Epithelial cell of esophagus (primary cell): ENCODE data around the gene EHMT1.
A peak's percentile ranks its signal among the peaks of the same experiment; 100 is the strongest.

Source experiments
- DNase-seq: peaks from one replicate; pipeline ENCODE4 v3.0.0; 2010; ENCODE audit warnings: low read depth
- H3K4me3 ChIP-seq: 2 replicates; pipeline ENCODE4 v1.5.1; 2011; ENCODE audit warnings: mild to moderate bottlenecking, low read length, control low read depth
- TF ChIP-seq, protein P1 (sequence below): IDR thresholded peaks from 2 replicates; pipeline ENCODE4 v1.5.1; 2011; ENCODE audit warnings: low read depth, mild to moderate bottlenecking, low read length, control low read depth, inconsistent platforms; ENCODE audit not compliant: insufficient read depth; ENCODE audit errors: missing control alignments

The EHMT1 gene

GRCh38 chr9:137668203-137668602 lies 49.4 kb downstream of the EHMT1 start:
- TF ChIP-seq, protein P1, sequence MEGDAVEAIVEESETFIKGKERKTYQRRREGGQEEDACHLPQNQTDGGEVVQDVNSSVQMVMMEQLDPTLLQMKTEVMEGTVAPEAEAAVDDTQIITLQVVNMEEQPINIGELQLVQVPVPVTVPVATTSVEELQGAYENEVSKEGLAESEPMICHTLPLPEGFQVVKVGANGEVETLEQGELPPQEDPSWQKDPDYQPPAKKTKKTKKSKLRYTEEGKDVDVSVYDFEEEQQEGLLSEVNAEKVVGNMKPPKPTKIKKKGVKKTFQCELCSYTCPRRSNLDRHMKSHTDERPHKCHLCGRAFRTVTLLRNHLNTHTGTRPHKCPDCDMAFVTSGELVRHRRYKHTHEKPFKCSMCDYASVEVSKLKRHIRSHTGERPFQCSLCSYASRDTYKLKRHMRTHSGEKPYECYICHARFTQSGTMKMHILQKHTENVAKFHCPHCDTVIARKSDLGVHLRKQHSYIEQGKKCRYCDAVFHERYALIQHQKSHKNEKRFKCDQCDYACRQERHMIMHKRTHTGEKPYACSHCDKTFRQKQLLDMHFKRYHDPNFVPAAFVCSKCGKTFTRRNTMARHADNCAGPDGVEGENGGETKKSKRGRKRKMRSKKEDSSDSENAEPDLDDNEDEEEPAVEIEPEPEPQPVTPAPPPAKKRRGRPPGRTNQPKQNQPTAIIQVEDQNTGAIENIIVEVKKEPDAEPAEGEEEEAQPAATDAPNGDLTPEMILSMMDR, result no peak
- H3K4me3 ChIP-seq, result no peak overlapping the region
- no peak for DNase-seq

DNA sequence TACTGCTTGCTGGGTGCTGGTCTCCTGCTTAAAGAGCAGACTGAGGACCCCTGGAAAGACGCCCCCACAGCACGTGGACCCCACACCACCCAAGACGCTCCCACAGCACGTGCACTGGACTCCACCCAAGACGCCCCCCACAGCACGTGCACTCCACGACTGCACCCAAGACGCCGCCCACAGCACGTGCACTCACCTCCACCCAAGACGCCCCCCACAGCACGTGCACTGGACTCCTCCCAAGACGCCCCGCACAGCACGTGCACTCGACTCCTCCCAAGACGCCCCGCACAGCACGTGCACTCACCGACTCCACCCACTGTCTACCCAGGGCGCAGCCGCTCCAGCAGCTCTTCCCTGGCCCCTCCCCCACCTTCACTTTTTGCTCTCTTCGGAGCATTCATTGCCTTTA lies 50.5 kb downstream of the EHMT1 start:
- no peak overlapping the region for H3K4me3 ChIP-seq
- TF ChIP-seq, protein P1, result no peak
- DNase-seq, result no peak

DNA sequence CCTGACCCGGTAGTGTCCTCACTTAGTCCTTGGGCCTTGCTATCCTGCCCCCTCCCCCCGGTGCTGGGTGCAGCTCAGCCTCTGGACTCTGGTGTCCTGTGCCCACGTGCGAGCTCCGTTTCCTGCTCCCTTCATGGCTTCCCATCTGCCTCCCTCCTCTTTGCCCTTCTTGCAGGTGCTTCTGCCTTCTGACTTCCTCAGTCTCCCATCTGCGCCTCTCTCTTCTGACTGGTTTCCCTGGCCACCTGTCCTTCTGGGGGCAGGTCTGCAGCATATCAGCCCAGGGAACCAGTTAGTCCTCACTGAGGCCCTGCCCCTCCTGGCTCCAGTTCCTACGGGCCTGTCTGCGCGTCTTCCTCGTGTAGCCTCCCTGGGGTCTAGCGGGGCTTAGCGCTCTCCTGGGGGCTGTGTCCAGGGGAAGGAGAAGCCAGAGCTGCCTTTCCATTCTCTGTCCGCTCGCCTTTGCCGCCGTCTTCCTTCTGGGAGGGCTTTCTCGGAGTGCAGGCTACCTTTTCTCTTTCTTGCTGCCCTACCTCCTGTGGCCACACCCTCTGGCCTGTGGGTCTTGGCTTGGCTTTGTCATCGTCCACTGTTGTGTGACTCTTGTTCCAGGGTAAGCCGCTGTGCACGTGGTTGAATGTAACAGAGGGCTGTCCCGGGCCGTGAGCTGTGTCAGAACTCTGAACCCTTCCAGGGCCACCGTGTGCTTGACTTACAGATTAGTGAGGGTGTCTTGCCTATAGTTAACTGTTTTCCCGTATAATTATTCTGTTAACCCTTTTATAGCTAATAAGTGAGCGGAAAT lies 51.8 kb downstream of the EHMT1 start:
- no peak overlapping the region for H3K4me3 ChIP-seq
- TF ChIP-seq, protein P1, result no peak
- DNase-seq, result peak; percentile 24

DNA sequence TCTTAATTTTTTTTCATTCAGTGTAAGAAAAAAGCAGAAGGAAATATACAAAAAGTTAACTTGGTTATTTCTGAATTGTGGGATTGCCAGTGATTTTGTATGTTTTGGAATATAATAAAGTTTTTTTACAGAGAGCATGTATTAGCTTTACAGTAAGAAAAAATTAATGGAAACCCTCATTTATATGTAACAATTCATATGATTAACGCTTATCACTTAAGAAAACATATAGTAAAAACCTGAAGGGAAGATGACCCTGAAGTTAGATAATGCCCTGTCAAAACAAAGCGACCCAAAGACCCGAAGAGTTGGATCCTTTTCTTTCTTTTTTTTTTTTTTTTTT lies 52.4 kb downstream of the EHMT1 start:
- DNase-seq, result no peak
- H3K4me3 ChIP-seq, result no peak overlapping the region
- TF ChIP-seq, protein P1, result no peak

GRCh38 chr9:137671721-137672120 lies 52.9 kb downstream of the EHMT1 start:
- DNase-seq, result no peak
- TF ChIP-seq, protein P1, result no peak
- no peak overlapping the region for H3K4me3 ChIP-seq

DNA sequence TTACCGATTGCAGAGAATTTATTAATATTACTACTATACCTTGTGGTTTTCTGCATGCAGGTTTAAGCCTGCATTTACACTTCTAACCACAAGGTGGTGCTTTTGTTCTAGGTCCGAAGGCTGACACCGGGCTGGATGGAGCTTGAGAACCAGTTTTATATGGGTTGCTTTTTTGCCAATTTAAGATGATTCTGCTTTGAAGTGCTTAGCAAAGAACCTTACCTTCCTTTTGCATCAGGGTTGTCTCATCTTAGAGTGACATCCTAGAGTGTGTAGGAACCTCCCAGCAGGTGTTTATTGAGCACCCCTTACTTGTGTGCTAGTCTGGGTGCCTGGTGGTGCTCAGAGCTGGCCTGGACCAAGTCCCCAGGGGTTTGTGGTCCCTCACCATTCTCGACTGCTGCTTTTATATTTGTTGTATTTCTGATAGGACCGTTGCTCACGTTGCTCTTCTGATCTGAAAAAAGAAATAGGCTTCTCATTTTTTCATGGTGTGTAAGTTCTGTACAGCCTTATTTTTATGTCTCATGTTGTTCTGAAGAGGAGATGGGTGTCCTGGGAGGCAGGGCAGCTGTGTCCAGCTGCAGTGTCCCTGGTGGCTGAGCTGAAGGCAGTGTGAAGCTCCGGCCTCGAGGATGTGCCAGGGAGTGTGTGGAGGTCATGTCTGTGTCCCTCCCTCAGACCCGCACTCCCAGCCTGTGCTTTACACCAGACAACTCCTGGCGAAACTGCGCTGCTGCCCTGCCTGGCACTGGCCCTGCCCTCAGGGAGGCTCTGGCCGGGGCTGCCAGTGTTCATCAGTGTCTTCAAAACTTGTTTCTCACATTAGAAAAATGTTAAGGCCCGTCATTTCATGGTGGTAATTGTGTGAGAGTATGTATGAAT lies 54.3 kb downstream of the EHMT1 start:
- peak; percentile 71 for DNase-seq
- TF ChIP-seq, protein P1, result peak; percentile 88
- no peak overlapping the region for H3K4me3 ChIP-seq
